Stimulated activated CD8-positive, alpha-beta memory T cell treated with anti-CD3 and anti-CD28 coated beads, Interleukin-12 subunit alpha, Interleukin-12 subunit beta, amount 100 ng/mL, for 24 hours (primary cell): ENCODE results near the gene GFPT2.

Experiments
- DNase-seq: peaks from one replicate; pipeline ENCODE4 v3.0.0-alpha.2; 2020; ENCODE audit errors: extremely low read depth

GFPT2 gene

GRCh38 chr5:180332861-180333260, 20.3 kb downstream of the GFPT2 start:
- no peak for DNase-seq

GRCh38 chr5:180332051-180332517, 21.1 kb downstream of the GFPT2 start:
- DNase-seq: no peak

GRCh38 chr5:180331647-180331950, 21.5 kb downstream of the GFPT2 start:
- no peak for DNase-seq

- no peak for DNase-seq
Observed at GRCh38 chr5:180330810-180331646, 22.1 kb downstream of the GFPT2 start.

GRCh38 chr5:180330270-180330648, 22.9 kb downstream of the GFPT2 start:
- DNase-seq: no peak

- no peak for DNase-seq
Observed at GRCh38 chr5:180329606-180330269, 23.4 kb downstream of the GFPT2 start.

GRCh38 chr5:180329138-180329435, 24.0 kb downstream of the GFPT2 start:
- no peak for DNase-seq

- peak; percentile 51 for DNase-seq
Observed at GRCh38 chr5:180328296-180329137, 24.6 kb downstream of the GFPT2 start.

- DNase-seq: no peak
Observed at GRCh38 chr5:180326989-180327565, 26.1 kb downstream of the GFPT2 start.

- no peak for DNase-seq
Observed at GRCh38 chr5:180324601-180324950, 28.6 kb downstream of the GFPT2 start.

- no peak for DNase-seq
Observed at GRCh38 chr5:180323941-180324600, 29.1 kb downstream of the GFPT2 start.

- no peak for DNase-seq
Observed at GRCh38 chr5:180323160-180323559, 30.0 kb downstream of the GFPT2 start.

GRCh38 chr5:180318456-180319089, 34.6 kb downstream of the GFPT2 start:
- no peak for DNase-seq

GRCh38 chr5:180316586-180316985, 36.5 kb downstream of the GFPT2 start:
- DNase-seq: no peak

- DNase-seq: peak; percentile 42
Observed at GRCh38 chr5:180315762-180316212, 37.3 kb downstream of the GFPT2 start.

GRCh38 chr5:180313677-180314505, 39.2 kb downstream of the GFPT2 start:
- DNase-seq: peak; percentile 49

- DNase-seq: no peak
Observed at GRCh38 chr5:180311216-180311615, 41.9 kb downstream of the GFPT2 start.

GRCh38 chr5:180306796-180307195, 46.3 kb downstream of the GFPT2 start:
- no peak for DNase-seq

GRCh38 chr5:180305481-180305880, 47.7 kb downstream of the GFPT2 start:
- no peak for DNase-seq
